ENCODE measurements around the gene SMURF1.
"Not testable (repeated sequence)": the region's sequence is repeated elsewhere in the genome, so short reads cannot be mapped to it uniquely, and the experiment has no call there.

The SMURF1 gene

DNA sequence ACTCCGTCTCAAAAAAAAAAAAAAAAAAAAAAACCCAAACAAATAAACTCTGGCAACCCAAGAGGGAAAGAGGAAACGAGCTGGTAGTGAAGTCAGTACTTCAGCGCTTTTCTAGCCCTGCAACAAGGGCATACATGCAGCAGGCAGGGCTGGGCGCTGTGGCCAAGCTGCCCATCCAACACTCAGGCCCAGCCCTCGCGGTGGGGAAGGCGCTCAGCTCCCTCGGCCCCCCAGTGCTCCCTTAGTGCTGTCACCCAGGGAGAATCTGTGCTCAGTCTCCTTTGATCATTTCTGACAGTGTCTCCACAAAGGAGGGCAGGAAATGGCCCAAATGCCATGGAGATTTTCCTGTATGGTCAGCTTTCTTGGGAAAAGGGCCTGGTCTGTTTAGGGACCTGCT, 97.2 kb downstream of the SMURF1 start:
- DNase-seq, result no peak

GRCh38 chr7:99046262-99046661, 97.6 kb downstream of the SMURF1 start:
- not testable (repeated sequence) for DNase-seq

DNA sequence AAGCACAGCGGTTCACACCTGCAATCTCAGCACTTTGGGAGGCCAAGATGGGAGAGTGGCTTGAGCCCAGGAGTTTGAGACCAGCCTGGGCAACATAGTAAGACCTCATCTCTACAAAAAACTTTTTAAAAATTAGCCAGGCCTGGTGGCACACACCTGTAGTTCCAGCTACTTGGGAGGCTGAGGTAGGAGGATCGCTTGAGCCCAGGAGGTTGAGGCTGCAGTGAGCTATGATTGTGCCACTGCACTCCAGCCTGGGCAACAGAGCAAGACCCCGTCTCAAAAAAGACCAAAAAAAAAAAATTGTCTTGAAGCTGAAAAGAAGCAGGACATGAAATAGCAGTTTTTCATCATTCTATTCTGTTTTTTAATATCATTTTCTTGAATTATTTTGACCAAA, 99.0 kb downstream of the SMURF1 start:
- not testable (repeated sequence) for DNase-seq

DNA sequence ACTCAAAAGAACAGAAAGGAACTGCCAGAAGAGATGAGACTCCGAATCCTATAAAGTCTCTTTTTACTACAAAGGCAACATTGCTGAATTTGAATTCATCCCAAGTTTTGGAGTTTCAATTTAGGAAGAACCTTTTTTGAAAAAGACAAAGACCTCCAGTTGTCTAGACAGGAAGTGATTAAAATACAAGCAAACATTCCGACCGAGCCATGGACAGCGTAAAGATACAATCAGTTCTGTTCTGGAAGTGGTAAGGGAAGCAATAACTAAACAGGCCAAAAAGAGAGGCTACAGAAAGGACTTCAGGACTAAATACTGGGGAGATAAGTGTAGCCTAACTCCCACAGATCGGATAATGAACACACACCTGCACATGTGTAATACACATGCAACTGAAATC, 101.0 kb downstream of the SMURF1 start:
- DNase-seq, result no peak

DNA sequence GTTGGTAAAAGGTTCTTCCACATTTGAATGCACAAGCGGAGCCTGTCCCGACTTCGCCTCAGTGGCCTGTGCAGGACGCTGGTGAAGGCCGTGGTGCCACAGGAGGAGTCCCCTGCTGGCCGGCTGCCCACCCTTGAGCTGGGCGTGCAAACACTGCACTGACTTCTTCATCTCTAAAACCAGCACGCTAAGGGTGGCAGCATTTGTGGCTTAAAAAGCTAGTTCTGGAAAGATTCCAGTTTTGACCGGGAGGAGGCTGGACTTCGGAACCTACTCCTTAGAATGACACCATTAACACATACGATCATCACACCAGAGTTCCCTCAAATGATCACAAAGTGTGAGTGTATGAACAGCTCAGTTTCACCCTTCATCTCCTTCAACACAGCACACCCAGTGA, 102.4 kb downstream of the SMURF1 start:
- no peak for DNase-seq

DNA sequence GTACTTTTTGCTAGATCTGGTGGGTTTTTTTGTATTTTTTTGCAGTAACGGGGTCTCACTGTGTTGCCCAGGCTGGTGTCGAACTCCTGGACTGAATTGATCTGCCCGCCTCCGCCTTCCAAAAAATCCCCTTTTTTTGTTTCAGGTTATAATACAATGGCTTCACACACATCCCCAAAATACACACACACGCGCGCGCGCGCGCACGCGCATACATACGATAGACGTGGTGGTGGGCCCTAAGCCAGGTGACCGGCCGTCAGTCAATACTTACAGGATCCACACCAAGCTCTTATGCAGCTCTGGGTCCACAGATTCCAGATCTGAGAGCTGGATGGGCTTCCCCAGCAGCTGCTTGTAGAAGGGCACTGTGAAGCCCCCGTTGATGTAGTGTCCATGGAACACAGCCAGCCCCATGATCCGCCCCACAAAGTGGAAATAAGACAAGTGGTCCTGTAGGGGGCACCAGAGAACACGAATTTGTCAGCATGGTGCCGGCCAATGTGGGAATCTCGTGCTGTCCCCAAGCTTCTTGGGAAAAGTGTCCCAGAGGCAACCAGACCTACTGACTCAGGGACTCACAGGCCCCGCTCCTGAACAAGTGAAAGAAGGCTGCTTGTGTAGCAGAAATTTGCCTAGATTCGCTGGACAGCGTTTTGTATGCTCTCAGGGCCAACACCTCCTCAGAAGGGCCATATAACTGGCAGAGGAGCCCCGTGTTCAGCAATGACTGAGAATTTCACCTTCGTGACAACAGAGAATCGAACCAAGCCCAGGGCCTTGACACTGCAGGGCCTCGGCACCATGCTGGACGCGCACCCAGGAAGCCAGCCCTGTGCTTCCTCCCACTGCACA, 103.6 kb downstream of the SMURF1 start:
- no peak for DNase-seq

DNA sequence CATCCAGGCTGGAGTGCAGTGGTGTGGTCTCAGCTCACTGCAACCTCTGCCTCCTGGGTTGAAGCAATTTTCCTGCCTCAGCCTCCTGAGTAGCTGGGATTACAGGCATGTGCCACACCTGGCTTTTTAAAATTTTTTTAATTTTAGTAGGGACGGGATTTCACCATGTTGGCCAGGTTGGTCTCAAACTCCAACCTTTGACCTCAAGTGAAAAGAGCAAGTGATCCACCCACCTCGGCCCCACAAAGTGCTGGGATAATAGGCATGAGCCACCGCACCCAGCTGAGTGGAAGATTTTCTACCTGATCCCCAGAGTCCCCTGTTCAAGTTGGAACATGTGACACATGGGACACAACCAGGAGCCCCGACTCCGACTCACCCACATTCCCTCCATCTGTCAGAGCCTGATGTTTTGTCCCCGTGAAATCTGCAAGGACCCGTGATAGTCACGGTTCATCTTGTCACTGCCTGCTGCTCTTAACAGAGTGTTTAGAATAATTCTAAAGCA, 104.5 kb downstream of the SMURF1 start:
- no peak for DNase-seq

DNA sequence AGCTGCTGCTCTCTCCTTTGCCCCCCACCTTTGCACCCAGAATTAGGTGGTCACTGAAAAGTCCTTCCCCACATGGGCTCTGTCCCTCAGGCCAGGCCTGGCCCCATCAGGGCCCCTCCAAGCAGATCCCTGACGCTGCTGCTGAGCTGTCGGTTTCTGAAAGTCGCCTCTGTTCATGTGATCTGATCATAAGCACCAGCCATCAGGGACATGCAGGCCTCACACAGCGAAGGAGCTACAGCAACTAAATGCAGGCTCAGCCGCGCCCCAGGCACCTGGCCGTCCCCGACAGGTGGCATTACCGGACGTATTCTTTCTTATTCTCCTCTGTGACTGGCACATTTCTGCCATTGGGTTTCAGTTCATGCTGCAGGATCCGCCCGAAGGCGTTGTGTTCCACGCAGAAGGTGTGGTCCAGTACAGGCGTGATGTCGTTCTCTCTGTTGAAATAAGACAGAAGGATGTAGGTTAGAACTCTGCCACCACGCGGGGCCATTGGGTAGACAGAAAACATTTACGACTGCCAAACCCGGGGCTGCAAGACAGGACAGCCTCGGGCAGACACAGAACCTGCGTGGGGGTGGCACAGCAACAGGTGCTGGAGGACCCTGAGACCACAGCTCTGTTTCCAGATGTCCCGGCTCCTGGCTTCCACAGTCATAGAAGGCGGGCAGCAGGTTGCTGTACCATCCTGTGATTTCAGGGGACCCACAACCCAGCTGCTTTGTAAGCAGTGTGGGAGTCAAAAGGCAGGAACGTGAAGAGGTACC, 105.6 kb downstream of the SMURF1 start:
- no peak for DNase-seq

DNA sequence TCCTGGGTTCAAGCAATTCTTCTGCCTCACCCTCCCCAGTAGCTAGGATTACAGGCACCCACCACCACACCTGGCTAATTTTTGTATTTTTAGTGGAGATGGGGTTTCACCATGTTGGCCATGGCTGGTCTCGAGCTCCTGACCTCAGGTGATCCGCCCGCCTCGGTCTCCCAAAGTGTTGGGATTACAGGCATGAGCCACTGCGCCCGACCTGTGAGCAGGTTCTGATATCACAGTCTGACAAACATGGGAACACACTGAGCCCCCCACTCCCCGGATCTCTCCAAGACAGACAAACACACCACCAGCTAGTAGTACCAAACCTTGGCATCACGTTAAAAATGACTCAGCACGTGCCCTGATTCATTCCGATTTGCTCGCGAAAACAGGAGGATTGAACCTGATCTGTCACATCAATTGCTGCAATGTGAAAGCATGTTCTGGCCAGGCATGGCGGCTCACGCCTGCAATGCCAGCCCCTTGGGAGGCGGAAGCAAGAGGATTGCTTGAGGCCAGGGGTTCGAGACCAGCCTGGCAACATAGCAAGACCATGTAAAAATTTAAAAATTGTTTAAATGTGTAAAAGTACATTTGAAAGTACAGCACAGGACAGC, 106.5 kb downstream of the SMURF1 start:
- no peak for DNase-seq

DNA sequence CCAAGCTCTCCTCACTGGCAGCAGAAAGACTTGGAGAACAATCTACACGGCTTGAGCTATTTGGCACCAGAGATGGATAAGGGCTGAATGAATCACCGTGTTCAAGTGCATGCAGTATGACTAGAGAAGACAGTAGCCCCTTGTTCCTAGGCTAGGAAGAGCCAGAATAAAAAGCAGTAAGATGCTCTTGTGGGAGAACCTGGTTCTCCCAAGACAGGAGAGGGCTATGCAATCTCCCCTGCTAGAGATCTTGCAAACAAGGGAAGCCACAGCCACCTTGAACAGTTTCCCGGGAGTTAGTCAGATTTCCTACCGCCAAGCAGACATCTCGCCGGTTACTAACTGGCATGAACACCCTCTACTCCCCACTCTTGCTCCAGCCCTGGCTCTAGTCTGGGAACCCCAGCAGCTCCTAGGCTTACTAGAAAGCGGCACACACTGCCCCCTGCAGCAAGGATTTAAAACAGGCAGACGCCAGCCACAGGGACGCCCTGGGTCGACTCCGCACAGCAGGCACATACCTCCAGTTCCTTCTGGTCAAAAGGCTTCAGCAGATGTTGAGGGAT, 107.3 kb downstream of the SMURF1 start:
- DNase-seq, result no peak

GRCh38 chr7:99035723-99036545, 108.0 kb downstream of the SMURF1 start:
- DNase-seq, result no peak

GRCh38 chr7:99034932-99035722, 108.8 kb downstream of the SMURF1 start:
- no peak for DNase-seq

DNA sequence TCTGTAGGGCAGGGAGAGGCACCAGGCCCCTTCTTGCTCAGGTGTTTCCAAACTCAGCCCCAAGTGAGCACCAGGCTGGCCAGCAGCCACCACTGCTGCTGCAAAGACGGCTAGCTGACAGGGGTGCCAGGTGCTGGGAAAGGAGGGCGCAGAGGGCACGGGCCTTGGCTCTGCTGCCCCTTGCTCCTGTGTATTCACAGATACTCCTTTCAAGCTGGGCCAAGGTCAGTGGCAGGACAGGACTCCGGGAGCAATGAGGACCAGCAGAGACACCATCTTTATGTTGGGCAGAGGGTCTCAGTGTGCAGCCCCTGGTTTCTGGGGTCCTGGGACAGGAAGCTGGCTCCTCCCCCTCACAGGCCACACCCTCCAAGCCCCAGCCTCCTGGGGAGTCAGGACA, 110.1 kb downstream of the SMURF1 start:
- no peak for DNase-seq

- no peak for DNase-seq
These were observed 111.0 kb downstream of the SMURF1 start for GRCh38 chr7:99032928-99033327.

DNA sequence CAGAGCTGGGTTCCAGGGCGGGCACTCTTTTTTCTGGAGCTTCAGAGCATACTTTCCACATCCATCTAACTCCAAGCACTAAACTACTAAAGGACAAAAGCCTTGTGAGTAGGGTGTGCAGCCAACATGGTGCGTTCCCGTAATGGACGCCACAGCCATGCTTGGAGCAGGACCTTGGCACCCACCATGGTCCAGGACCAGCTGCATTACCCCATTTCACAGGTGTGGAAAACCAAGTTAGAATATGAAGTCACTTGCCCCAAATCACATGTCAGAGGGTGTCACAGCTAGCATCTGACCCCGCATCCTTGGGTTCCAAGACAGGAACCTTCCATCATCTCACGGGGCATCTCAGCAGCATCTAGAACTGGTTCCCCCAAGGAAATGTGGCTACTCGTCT, 112.4 kb downstream of the SMURF1 start:
- no peak for DNase-seq

- DNase-seq, result no peak
These were observed 113.0 kb downstream of the SMURF1 start for GRCh38 chr7:99030951-99031350.

GRCh38 chr7:99030457-99030856, 113.5 kb downstream of the SMURF1 start:
- DNase-seq, result no peak

DNA sequence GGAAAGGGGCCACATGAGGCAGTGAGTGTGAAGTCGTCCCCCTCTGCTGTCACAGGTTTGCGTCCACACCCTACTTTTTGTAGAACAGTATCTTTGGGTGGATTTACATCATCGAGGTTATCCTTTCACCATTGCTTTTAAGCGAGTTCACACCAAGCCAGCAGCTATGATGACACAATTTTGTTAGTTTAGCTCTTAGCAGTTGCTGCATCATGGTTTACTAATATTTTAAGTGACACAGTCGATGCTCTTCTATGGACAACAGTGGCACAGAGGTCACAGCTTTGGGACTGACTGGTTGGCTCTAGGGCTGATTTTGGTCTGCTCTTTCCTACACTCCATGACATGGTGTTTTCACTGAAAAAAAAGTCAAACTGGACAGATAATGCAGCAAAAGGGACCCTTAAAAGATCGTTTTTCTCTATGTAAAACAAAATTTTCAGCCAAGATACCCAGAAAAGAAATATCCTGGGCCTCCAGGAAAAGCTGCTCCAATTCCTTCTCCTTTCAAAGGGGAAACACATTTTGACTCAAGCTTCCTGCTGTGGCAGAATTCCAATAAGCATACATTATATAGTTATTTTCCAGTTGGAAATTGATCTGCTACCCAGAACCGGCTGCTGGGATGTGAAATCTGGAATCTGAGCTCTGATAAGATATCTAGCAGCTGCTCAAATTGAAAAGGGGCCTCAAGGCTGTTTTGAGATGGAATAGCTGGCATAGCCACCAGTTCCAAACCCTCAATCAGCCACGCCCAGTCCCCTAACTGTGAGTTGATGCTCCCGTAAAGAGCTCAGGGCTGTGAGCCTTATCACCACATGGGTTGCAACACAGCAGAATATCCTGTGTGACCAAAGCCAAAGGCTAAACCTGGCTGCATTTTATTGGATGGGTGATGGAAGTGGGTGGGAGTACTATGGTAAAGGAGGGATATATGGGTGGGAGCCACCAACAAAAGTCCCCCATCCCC, 114.2 kb downstream of the SMURF1 start:
- DNase-seq, result no peak

GRCh38 chr7:99028261-99028973, 115.5 kb downstream of the SMURF1 start:
- no peak for DNase-seq

DNA sequence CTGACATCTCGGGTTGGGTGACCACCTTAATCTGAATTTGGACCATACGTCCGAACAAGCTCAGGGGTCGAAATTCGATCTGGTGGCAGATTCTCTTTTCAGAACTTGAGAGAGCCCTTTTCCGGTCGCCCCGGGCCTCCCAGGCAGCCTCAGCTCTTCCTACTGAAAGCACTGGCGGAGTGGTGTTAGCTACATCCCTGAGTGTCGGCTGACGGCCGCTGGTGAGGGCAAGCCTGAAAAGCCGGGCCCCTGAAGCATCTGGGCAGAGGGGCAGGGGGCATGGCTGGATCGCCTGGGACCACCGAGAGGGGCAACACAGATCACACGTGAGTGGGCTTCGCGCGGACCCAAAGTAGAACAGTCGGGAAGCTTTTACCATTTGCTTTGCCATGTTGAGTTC, 116.1 kb downstream of the SMURF1 start:
- DNase-seq, result no peak

Measured in NCI-H524 treated with DMSO at 0.1 percent for 48 hours (cell line).